ENCODE data around the gene IFITM10.

GRCh38 chr11:1777737-1778136 is 27.3 kb upstream of the IFITM10 start:
- no peak for TF ChIP-seq POLR2A (IDR thresholded peaks at IDR 0.05; ENCODE audit: low read length)
- TF ChIP-seq GATA1 (IDR thresholded peaks at IDR 0.05; ENCODE audit: low read depth, low read length): no peak
